ENCODE results near the gene FAM120B.

FAM120B gene

GRCh38 chr6:170420791-170421776, 114.5 kb downstream of the FAM120B start:
- DNase-seq (ENCODE audit: low read depth), result no peak

DNA sequence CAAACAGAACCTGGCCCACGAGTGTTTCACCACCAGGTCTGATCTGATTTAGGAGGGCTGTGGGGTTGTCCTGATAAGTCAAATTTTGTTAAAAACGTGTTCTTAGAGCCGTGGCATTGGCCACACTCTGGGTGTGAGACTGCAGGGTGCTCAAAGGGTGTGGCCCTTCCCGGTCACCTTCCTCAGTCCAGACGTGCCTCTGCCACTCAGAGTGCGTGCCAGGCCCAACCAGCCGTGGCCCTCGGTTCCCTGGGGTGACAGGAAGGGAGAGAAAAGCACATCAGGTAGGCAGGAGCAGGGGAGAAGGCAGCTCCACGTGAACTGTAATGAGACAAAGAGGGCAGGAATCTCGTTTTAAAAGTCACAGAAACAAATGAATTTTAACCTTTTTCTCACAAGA, 115.4 kb downstream of the FAM120B start:
- no peak for DNase-seq (ENCODE audit: low read depth)

DNA sequence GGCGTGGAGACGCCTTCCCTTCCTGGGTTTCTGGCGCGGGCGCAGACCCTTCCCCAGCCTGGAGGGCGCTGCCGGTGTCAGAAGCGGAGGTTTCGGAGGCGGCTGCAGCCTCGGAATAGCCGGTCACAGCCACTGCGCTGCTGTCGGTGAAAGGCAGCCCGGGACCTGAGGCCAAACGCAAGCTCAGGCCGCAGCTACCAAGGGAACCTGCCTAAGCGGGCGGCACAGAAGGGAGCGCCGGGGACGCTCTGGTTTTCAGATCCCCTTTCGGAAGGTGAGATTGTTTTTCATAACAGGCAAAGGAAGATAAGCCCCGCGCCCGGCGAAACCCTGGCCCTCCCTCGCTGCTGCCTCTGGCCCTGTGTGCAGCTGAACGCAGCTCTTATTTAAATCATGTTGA, 116.5 kb downstream of the FAM120B start:
- DNase-seq (ENCODE audit: low read depth), result no peak

DNA sequence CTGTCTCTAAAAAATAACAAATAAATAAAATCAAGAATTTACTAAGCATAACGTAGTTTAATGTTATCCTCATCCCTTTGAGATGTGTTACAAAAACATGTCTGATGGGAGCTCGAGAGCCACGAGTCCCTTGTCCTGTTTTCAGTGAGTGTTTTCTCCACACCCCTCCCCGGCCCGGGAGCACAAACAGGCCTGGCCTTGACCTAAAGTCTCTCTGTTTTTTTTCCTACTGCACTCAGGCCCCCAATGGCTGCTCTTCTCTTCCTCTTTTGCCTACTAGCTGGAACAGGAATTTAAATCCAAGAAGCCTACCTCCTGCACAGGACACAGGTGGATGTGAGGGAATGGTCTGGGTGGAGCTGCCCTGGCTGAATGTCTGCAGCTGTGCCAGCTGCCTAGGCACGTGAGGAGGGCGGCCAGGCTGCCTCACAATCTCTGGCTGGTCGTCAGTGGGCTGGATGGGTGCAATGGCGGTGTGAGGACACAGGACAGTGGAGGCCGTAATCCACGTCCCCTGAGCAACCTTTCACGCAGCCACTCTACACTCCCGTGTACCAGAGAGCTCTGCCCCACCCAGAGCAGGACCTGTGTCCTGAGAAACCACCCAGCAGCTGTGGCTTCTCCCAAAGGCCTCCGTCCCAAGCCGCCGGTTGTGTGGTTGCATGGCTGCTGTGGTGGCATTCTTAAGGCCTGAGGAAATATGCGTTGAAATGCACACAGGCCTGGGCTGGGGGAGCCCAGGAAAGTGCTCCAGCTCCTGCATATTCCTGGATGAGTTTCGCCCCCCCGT, 117.5 kb downstream of the FAM120B start:
- DNase-seq (ENCODE audit: low read depth), result no peak

- DNase-seq (ENCODE audit: low read depth), result no peak
Observed at GRCh38 chr6:170424604-170425126, 118.1 kb downstream of the FAM120B start.

- peak; percentile 68 for DNase-seq (ENCODE audit: low read depth)
Observed at GRCh38 chr6:170429450-170429849, 122.9 kb downstream of the FAM120B start.

DNA sequence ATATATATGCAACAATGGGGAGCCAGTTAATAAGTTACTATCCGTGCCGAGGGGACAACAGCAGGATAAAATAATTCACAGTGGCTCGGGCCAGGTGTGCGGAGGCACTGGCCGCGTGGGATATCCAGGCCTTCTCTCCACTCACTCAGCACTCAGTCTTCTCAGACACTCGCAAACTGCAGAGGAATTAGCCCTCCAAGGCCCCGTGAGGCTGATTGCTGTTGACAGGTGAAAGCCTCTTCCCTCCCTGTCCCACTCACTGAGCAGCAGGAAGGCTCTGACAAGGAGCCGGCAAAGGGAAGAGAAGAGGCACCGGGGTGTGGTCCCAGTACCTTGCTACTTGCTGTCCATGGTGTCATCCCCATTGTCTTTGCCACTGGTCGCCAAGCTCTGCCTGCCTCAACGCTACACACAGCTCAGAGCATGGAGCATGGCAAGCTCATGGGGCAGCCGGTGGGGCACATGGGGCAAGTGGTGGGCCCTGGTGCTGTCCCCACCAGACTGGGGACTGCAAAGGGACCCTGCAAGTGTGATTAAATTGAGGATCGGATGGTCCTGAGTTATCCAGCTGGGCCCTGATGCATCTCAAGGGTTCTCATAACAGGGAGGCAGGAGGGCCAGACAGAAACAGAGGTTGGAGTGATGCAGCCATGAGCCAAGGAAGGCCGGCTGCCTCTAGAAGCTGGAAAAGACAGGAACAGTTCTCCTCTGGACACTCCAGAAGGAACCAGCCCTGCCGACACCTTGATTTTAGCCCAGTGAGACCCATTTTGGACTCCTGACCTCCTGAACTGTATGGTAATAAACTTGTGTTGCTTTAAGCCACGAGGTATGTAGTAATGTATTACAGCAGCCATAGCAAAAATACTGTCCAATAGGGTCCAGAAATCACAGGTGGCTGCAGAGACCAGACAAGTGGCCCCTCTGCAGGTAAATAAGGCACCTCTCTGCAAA, 126.9 kb downstream of the FAM120B start:
- peak; percentile 13 for DNase-seq (ENCODE audit: low read depth)

GRCh38 chr6:170434117-170434820, 127.7 kb downstream of the FAM120B start:
- DNase-seq (ENCODE audit: low read depth), result peak; percentile 81

GRCh38 chr6:170434821-170435155, 128.2 kb downstream of the FAM120B start:
- DNase-seq (ENCODE audit: low read depth), result no peak

- no peak for DNase-seq (ENCODE audit: low read depth)
Observed at GRCh38 chr6:170435766-170436165, 129.2 kb downstream of the FAM120B start.

DNA sequence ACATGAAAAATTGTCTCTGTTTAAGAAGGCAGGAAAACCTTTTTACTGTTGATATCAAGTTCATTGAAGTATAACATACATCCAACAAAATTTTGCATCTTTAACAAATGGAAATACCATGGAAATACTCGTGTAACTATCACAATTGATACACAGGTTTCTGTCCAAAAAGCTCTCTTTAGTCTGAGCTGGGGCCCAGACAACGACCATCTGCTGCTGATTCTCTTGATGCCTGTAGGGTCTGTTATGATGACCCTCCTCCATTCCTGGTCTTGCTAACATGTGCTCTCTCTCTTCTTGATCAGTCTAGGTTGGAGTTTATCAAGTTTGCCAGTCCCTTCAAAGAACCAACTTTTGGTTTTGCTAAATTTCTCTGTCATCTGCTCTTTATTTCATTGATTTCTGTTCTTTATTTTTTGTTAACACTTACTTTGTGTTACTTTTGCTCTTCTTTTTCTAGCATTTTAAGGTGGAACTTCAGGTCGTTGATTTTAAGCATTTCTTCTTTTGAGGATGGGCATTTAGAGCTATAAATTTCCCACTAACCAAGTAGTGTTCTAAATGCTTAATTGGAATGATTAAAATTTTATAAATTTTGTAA, 129.8 kb downstream of the FAM120B start:
- no peak for DNase-seq (ENCODE audit: low read depth)

DNA sequence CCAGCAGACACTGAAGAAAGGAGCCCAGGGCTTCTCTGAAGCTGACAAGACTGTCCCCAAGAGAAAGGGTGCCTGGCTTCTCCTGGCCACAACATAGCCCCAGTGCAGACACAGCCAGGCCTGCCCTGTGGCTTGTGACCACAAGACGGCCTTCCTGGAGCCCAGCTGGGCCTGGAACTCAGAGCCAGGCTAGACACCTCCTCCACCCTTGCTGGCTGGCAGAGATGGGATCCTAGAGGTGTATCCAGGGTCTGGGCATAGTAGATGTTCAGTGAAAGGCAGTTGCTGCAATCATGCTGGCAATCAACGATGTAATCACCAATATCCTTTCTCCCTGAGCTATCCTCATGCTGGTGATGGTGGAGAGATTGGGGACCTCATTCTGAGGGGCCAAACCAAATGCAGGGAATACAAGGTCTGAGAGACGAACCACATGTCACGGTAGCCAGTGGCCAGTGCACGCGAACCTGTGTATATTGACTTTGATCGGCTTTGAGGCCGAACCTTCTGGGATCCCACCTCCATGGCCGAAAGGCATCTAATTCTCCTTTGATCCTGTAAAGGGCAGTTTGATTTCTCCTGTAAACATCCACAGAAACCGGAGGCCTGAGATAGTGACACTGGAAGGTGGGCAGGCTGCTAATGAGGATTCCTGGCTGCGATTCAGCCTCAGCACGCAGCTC, 131.3 kb downstream of the FAM120B start:
- peak; percentile 23 for DNase-seq (ENCODE audit: low read depth)

DNA sequence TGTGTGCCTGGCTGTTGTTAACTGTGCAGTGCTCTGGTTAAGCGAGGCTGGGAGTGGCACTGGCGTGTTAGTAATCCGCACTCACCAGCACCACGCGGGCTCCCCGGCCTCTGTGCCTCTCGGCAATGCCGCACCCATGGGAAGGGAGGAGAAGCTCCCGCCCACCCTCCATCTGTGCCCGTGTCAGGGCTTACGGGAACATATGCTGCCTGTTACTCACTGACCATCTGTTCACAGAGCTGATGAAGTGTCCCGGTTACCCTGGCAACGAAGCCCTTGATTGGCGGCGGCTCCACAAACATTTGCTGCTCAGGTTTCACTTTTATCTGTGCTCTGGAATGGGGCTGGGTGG, 131.8 kb downstream of the FAM120B start:
- peak; percentile 100 for DNase-seq (ENCODE audit: low read depth)

DNA sequence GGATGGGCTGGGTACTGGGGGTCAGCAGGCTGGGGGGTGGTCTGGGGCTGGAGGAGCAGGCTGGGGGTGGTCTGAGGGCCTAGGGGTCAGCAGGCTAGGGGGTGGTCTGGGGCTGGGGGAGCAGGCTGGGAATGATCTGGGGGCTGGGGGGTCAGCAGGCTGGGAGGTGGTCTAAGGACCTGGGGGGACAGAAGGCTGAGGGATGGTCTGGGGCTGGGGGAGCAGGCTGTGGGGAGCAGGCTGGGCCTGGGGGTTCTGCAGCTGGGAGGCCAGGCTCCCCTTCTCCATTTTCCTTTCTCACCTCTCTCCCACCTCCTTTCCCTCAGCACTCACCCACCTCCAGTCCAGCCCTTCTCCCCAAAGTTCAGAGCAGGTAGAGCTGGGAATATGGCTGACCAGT, 132.3 kb downstream of the FAM120B start:
- no peak for DNase-seq (ENCODE audit: low read depth)

GRCh38 chr6:170439366-170440361, 133.1 kb downstream of the FAM120B start:
- DNase-seq (ENCODE audit: low read depth), result peak; percentile 31

- DNase-seq (ENCODE audit: low read depth), result no peak
Observed at GRCh38 chr6:170440437-170440836, 133.9 kb downstream of the FAM120B start.

GRCh38 chr6:170441316-170441715, 134.8 kb downstream of the FAM120B start:
- no peak for DNase-seq (ENCODE audit: low read depth)

- DNase-seq (ENCODE audit: low read depth), result no peak
Observed at GRCh38 chr6:170442596-170442995, 136.0 kb downstream of the FAM120B start.

DNA sequence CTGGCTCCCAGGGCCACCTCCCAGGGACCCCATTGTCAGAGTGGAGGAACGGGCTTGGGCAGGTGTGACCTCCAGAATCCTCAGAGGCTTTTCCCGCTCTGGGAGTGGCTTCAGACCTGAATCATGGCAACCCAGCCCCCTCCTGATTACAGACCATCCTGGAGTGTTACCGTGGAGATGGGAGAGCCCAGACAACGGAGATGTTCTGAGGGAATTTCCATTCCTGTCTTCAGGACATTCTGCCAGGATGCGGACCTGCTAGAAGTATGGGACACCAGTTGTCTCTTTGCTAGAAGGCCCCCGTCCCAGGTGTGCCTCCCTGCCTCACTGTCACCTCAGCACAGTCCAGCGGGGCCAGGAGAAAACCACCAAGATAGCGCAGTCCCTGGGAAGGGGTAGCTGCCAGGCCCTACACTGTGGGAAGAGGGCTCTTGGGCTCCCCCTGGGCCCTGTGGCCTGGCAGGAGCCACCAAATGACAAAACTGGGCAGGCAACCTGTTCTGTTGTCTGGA, 136.6 kb downstream of the FAM120B start:
- DNase-seq (ENCODE audit: low read depth), result no peak

Data from iris pigment epithelial cell (primary cell).